Cardiac muscle cell (in vitro differentiated cells and primary cell): ENCODE data around the gene SCARF2. TPM values are rescaled to one million over a fixed set of nuclear protein-coding genes. Genes with fewer than 3 reads are reported as not detected.

Experiments
- DNase-seq, 2 donors: peaks; one replicate each; pipeline versions ENCODE4 v3.0.0 to v3.0.0-alpha.2; 2010 to 2017; ENCODE audit warnings: low read depth in 1 of 2, low spot score in 1 of 2
- H3K27ac ChIP-seq: fragments of 200-600 bp; sonication (generic); 2 replicates; pipeline ENCODE4 v1.5.1; 2016
- H3K27me3 ChIP-seq: fragments of 200-600 bp; sonication (generic); 2 replicates; pipeline ENCODE4 v1.6.0; 2016; ENCODE audit warnings: control low read depth
- H3K36me3 ChIP-seq: fragments of 200-600 bp; sonication (generic); 2 replicates; pipeline ENCODE4 v1.5.1; 2016; ENCODE audit warnings: control low read depth
- H3K4me1 ChIP-seq: fragments of 200-600 bp; sonication (generic); 2 replicates; pipeline ENCODE4 v1.8.1; 2017; ENCODE audit warnings: low read depth, mild to moderate bottlenecking, mixed run types
- H3K4me3 ChIP-seq: fragments of 200-600 bp; sonication (generic); 2 replicates; pipeline ENCODE4 v1.5.1; 2016; ENCODE audit warnings: mild to moderate bottlenecking
- H3K9me3 ChIP-seq: fragments of 200-600 bp; sonication (generic); 2 replicates; pipeline ENCODE4 v1.5.1; 2017; ENCODE audit warnings: low read depth, mild to moderate bottlenecking, control low read depth
- polyA plus RNA-seq: library from polyadenylated mRNA; unstranded; fragments of >200 nt; fragmentation: Nextera tagmentation; extraction: Ambion mirVana; gene quantifications from 2 replicates; pipeline ENCODE4 v1.2.1, GENCODE V29; 2016
- total RNA-seq: library from RNA; depleted of rRNA; stranded (reverse); fragments of >200 nt; gene quantifications from 2 replicates; pipeline ENCODE4 v1.2.3, GENCODE V29; 2016
- TF ChIP-seq, protein P1 (sequence below): IDR thresholded peaks from 2 replicates; pipeline ENCODE4 v1.5.1; 2012; ENCODE audit warnings: low read depth, mild to moderate bottlenecking, low read length

SCARF2 gene
- total and polyA plus RNA-seq, 2 experiments from 2014 or later, result 38.0 to 66.1 TPM

DNA sequence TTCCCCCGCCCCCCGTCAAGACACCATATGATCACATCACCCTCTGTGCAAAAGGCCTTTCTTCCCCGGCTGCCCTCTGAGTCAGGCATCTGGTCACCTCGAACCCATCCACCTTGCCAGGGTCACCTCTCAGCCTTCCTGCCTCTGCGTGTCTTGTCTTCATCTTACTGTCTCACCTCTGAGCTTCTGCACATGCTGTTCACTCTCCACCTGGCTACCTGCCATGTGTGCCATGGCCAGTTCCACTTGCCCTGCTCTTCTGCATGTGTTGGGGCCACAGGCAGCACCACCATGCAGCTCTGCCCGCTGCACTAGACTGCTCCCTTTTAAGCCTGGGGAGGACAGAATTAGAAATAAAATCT, 33.9 kb downstream of the SCARF2 start:
- TF ChIP-seq, protein P1, sequence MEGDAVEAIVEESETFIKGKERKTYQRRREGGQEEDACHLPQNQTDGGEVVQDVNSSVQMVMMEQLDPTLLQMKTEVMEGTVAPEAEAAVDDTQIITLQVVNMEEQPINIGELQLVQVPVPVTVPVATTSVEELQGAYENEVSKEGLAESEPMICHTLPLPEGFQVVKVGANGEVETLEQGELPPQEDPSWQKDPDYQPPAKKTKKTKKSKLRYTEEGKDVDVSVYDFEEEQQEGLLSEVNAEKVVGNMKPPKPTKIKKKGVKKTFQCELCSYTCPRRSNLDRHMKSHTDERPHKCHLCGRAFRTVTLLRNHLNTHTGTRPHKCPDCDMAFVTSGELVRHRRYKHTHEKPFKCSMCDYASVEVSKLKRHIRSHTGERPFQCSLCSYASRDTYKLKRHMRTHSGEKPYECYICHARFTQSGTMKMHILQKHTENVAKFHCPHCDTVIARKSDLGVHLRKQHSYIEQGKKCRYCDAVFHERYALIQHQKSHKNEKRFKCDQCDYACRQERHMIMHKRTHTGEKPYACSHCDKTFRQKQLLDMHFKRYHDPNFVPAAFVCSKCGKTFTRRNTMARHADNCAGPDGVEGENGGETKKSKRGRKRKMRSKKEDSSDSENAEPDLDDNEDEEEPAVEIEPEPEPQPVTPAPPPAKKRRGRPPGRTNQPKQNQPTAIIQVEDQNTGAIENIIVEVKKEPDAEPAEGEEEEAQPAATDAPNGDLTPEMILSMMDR, result no peak
- DNase-seq, result no peak
- H3K36me3 ChIP-seq, result peaks cover 3% of the 10 kb centered on the region

DNA sequence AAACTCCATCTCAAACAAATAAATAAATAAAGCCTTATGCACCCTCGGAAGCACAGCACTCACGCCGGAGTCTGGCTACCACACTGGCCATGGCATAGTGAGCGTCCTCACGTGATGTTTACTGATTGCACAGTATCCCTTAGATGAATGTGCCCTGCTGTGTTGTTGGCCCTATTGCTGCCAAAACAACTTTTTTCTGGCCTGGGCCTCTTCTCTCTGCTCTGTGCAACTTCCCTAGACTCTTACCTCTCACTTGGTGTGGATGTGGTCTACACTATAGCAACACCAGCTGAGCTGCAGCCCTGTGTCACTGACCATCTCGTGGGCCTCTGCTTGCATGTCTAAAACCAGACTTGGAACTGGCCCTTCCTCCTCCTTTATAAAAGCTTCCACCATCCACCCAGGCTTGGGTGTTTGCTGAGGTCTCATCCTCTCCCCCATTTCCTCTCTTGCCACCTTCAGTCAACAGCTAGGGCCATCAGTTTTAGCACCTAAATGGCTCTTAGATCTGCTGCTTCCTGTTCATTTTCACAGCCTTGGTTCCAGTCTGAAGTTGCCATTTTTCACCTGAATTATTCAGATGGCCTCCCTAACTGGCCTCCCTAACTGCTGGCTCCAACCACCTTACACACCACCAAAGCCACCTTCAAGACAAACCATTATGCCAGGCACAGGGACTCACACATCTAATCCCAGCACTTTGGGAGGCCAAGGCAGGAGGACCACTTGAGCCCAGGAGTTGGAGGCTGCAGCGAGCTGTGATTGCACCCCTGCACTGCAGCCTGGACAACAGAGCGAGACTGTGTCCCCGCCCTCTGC, 34.5 kb downstream of the SCARF2 start:
- no peaks in the 10 kb centered on the region for H3K9me3 ChIP-seq
- H3K36me3 ChIP-seq, result peaks cover 3% of the 10 kb centered on the region
- DNase-seq, result no peak
- H3K4me3 ChIP-seq, result no peak overlapping the region
- TF ChIP-seq, protein P1, result no peak
- H3K27ac ChIP-seq, result no peak overlapping the region
- no peaks in the 10 kb centered on the region for H3K27me3 ChIP-seq
- no peaks in the 10 kb centered on the region for H3K4me1 ChIP-seq

More for the DNA sequence above, 33.9 kb downstream of the SCARF2 start:
- no peak overlapping the region for H3K4me3 ChIP-seq
- H3K9me3 ChIP-seq, result no peaks in the 10 kb centered on the region
- H3K27me3 ChIP-seq, result no peaks in the 10 kb centered on the region
- H3K4me1 ChIP-seq, result no peaks in the 10 kb centered on the region
- no peak overlapping the region for H3K27ac ChIP-seq

- DNase-seq, result no peak
- TF ChIP-seq, protein P1, result no peak
- H3K27ac ChIP-seq, result no peak overlapping the region
- no peaks in the 10 kb centered on the region for H3K27me3 ChIP-seq
- H3K36me3 ChIP-seq, result peaks cover 3% of the 10 kb centered on the region
- peaks cover 4% of the 10 kb centered on the region for H3K4me1 ChIP-seq
- no peaks in the 10 kb centered on the region for H3K9me3 ChIP-seq
- H3K4me3 ChIP-seq, result no peak overlapping the region
Measured at GRCh38 chr22:20401376-20402014, 36.1 kb downstream of the SCARF2 start.

GRCh38 chr22:20400606-20401375, 36.8 kb downstream of the SCARF2 start:
- Histone ChIP-seq H3K27me3 (no peaks in the 10 kb centered on the region), H3K27ac (no peak overlapping the region), H3K4me1 (peaks cover 11% of the 10 kb centered on the region), H3K36me3 (no peaks in the 10 kb centered on the region), H3K4me3 (no peak overlapping the region), H3K9me3 (no peaks in the 10 kb centered on the region)
- TF ChIP-seq, protein P1, result no peak
- no peak for DNase-seq

DNA sequence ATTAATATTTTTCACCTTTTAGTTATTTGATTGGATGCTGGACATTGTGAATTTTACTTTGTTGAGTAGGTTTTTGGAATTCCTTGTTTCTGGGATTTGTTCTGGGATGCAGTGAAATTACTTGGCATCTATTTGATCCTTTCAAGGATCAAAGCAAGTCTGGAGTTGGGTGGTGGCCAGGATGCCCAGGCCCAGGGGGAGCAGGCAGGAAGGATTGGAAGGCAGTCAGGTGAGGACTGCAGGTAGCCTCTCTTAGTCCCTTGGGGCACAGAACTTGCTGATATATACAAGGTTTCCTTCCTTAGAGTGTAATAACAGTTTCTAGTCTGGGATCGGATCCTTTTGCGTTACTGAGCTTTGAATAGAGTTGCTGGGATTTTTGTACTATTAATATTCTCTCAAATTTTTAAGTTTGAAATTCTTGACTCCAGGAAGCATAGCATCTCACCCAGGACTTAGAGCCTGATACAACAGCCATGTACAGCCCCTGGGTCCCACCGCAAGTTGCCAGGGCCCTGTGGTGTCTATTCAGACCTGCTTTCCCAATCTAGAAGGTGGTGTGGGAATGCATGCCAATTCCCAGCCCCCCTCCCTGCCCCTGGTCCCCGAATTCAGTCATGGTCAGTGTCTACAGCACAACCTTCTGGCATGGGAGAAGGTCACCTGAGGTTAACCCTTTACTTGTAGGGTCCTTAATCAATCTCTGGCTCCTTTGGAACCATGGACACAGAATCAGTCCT, 37.6 kb downstream of the SCARF2 start:
- no peaks in the 10 kb centered on the region for H3K27me3 ChIP-seq
- H3K4me3 ChIP-seq, result no peak overlapping the region
- TF ChIP-seq, protein P1, result no peak
- DNase-seq, result no peak
- no peaks in the 10 kb centered on the region for H3K36me3 ChIP-seq
- peaks cover 11% of the 10 kb centered on the region for H3K4me1 ChIP-seq
- no peaks in the 10 kb centered on the region for H3K9me3 ChIP-seq
- no peak overlapping the region for H3K27ac ChIP-seq
